Keratinocyte (primary cell): Measurements from ENCODE around the gene NTNG1. TPM values are rescaled to one million over a fixed set of nuclear protein-coding genes. Genes with fewer than 3 reads are reported as not detected.

Experiments
- DNase-seq: peaks from one replicate; pipeline ENCODE4 v3.0.0-alpha.2; 2011; ENCODE audit warnings: low read depth, missing footprints, low spot score
- FAIRE-seq: peaks from 2 replicates; lab custom pipeline; 2011; peaks lifted over from hg19 to GRCh38; lab: Jason Lieb, UNC
- H2AFZ ChIP-seq: 2 replicates; pipeline ENCODE4 v1.6.0; 2012; ENCODE audit warnings: low read length, control low read depth, inconsistent platforms; ENCODE audit not compliant: control insufficient read depth
- H3K27ac ChIP-seq: 2 replicates; pipeline ENCODE4 v1.5.1; 2011; ENCODE audit warnings: low read length; ENCODE audit not compliant: control insufficient read depth, insufficient read depth
- H3K27me3 ChIP-seq: 3 replicates; pipeline ENCODE4 v1.6.0; 2011; ENCODE audit warnings: low read length; ENCODE audit not compliant: control insufficient read depth, insufficient read depth; ENCODE audit errors: extremely low read depth
- H3K36me3 ChIP-seq, 2 experiments: 2 replicates in 1 of 2; 3 replicates in 1 of 2; pipeline ENCODE4 v1.5.1; 2011; ENCODE audit warnings: low read length in 2 of 2, mild to moderate bottlenecking in 1 of 2; ENCODE audit not compliant: control insufficient read depth in 2 of 2, insufficient read depth in 2 of 2; ENCODE audit errors: extremely low read depth in 1 of 2
- H3K4me1 ChIP-seq: 3 replicates; pipeline ENCODE4 v1.5.1; 2011; ENCODE audit warnings: low read length; ENCODE audit not compliant: control insufficient read depth, insufficient read depth; ENCODE audit errors: extremely low read depth
- H3K4me2 ChIP-seq: 3 replicates; pipeline ENCODE4 v1.6.0; 2011; ENCODE audit warnings: low read depth, low read length; ENCODE audit not compliant: control insufficient read depth, insufficient read depth; ENCODE audit errors: extremely low read depth
- H3K4me3 ChIP-seq, 3 experiments: fragments of 200-600 bp in 1 of 3; sonication (generic) in 1 of 3; 2 replicates in 2 of 3; 3 replicates in 1 of 3; pipeline ENCODE4 v1.5.1; 2011 to 2016; ENCODE audit warnings: low read length in 3 of 3, mild to moderate bottlenecking in 3 of 3, control low read depth in 2 of 3, inconsistent platforms in 1 of 3, low read depth in 1 of 3, mixed read lengths in 1 of 3, mixed run types in 1 of 3, moderate library complexity in 1 of 3; ENCODE audit not compliant: control insufficient read depth in 2 of 3, insufficient read depth in 2 of 3; ENCODE audit errors: extremely low read depth in 1 of 3
- H3K79me2 ChIP-seq: 2 replicates; pipeline ENCODE4 v1.6.0; 2012; ENCODE audit warnings: low read length; ENCODE audit not compliant: control insufficient read depth, insufficient read depth
- H3K9ac ChIP-seq: 3 replicates; pipeline ENCODE4 v1.6.0; 2011; ENCODE audit warnings: low read length; ENCODE audit not compliant: control insufficient read depth, insufficient read depth; ENCODE audit errors: extremely low read depth
- H3K9me1 ChIP-seq: 3 replicates; pipeline ENCODE4 v1.6.0; 2011; ENCODE audit warnings: low read length; ENCODE audit not compliant: control insufficient read depth, insufficient read depth; ENCODE audit errors: extremely low read depth
- H3K9me3 ChIP-seq: 2 replicates; pipeline ENCODE4 v1.5.1; 2012; ENCODE audit warnings: low read depth, low read length; ENCODE audit not compliant: control insufficient read depth
- H4K20me1 ChIP-seq: 3 replicates; pipeline ENCODE4 v1.6.0; 2011; ENCODE audit warnings: low read length; ENCODE audit not compliant: control insufficient read depth, insufficient read depth; ENCODE audit errors: extremely low read depth
- EZH2 ChIP-seq: IDR thresholded peaks from one replicate; pipeline ENCODE4 v1.6.1; 2012; ENCODE audit warnings: inconsistent platforms, mild to moderate bottlenecking, low read length, moderate library complexity
- dilution Hi-C: fragments of 300-500 bp; cut with MboI; formaldehyde crosslinking; loops from one replicate; pipeline ENCODE4 v1.7.0; 2020; ENCODE audit warnings: low sequenced_read_pairs; ENCODE audit not compliant: extremely low pct_ligation_motif_present
- polyA plus RNA-seq, 5 experiments: library from polyadenylated mRNA; depleted of rRNA in 3 of 5; stranded (reverse) in 3 of 5; stranded (forward) in 1 of 5; unstranded in 1 of 5; fragments of >200 nt; gene quantifications; 1 replicate in 1 of 5; 2 replicates in 3 of 5; 3 replicates in 1 of 5; pipeline versions ENCODE4 v1.2.1 to v1.2.3, GENCODE V29; 2011 to 2012; ENCODE audit warnings: missing spikeins in 2 of 5, low read depth in 1 of 5, low replicate concordance in 1 of 5
- TF ChIP-seq, protein P1 (sequence below), 3 experiments: IDR thresholded peaks in 1 of 3; conservative IDR thresholded peaks in 1 of 3; optimal IDR thresholded peaks in 1 of 3; 2 replicates in 2 of 3; 3 replicates in 1 of 3; pipeline versions ENCODE3 to v1.5.1; 2011; ENCODE audit warnings: low read length in 3 of 3, mild to moderate bottlenecking in 3 of 3, moderate library complexity in 2 of 3, control low read depth in 1 of 3, inconsistent platforms in 1 of 3; ENCODE audit not compliant: insufficient read depth in 2 of 3; ENCODE audit errors: extremely low read depth in 1 of 3

The NTNG1 gene
- polyA plus RNA-seq, 1 donor (not counting 4 experiments of a cell fraction or from before 2014, with no cell fraction given) = 8.1 TPM

DNA sequence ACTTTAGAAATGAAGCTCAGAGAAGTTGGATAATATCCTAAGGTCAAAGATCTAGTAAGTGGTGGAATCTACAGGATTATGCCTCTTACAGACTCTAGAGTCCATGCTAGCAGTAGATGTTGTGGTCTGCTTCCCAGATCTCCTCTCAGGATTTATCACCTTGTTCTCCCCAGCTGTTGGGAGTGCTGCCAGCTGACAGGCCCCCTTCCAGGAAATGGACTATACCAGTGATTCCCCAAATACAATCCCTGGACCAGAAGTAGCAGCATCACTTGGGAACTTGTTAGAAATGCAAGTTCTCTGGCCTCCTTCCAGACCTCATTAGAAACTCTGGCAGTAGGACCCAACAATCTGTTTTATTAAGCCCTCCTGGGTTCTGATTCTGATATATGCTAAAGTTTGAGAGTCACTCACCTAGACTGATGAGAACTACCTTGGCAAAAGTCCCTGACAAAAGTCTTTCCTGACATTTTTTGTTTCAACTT, 24.5 kb upstream of the NTNG1 start:
- Histone ChIP-seq H3K9me1 (no peaks in the 10 kb centered on the region), H3K9me3 (no peaks in the 10 kb centered on the region), H3K27me3 (no peaks in the 10 kb centered on the region), H3K4me1 (no peaks in the 10 kb centered on the region), H3K27ac (no peak overlapping the region), H3K9ac (no peak overlapping the region), H2AFZ (no peak overlapping the region), H3K4me2 (no peak overlapping the region), H3K79me2 (no peaks in the 10 kb centered on the region), H4K20me1 (no peaks in the 10 kb centered on the region), H3K36me3 (no peaks in the 10 kb centered on the region), H3K4me3 (no peak overlapping the region)
- dilution Hi-C loops = no loop called here
- DNase-seq (no peak), FAIRE-seq (no peak)
- no peak for TF ChIP-seq EZH2
- TF ChIP-seq, protein P1, sequence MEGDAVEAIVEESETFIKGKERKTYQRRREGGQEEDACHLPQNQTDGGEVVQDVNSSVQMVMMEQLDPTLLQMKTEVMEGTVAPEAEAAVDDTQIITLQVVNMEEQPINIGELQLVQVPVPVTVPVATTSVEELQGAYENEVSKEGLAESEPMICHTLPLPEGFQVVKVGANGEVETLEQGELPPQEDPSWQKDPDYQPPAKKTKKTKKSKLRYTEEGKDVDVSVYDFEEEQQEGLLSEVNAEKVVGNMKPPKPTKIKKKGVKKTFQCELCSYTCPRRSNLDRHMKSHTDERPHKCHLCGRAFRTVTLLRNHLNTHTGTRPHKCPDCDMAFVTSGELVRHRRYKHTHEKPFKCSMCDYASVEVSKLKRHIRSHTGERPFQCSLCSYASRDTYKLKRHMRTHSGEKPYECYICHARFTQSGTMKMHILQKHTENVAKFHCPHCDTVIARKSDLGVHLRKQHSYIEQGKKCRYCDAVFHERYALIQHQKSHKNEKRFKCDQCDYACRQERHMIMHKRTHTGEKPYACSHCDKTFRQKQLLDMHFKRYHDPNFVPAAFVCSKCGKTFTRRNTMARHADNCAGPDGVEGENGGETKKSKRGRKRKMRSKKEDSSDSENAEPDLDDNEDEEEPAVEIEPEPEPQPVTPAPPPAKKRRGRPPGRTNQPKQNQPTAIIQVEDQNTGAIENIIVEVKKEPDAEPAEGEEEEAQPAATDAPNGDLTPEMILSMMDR (optimal IDR thresholded peaks at IDR 0.05 in 1 of 3, IDR thresholded peaks at IDR 0.05 in 1 of 3, conservative IDR thresholded peaks at IDR 0.05 in 1 of 3; ENCODE audit: extremely low read depth in 1 of 3, insufficient read depth in 2 of 3, low read length in 3 of 3) = no peak

DNA sequence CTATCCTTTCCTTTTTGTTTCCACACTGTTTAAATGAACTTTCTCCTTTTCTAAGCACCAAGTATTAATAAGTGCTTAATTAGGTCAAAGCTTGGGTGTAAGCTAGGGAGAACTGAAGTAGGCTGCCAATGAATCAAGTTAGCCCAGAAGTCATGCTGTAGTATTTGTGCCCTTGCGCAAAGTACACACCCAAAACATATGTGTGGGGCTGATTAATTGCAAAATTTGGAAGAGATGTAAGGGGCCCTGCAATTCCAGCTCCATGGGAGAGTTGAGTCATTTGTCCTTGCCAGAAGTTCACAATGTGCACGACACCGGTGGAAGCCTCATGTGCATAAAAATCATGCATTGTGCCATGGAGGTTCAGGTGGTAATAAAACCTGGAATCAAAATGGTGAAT, 18.6 kb upstream of the NTNG1 start:
- no peaks in the 10 kb centered on the region for H3K79me2 ChIP-seq
- no peaks in the 10 kb centered on the region for H3K9me1 ChIP-seq
- DNase-seq (no peak), FAIRE-seq (no peak)
- H3K27me3 ChIP-seq = no peaks in the 10 kb centered on the region
- TF ChIP-seq EZH2 = no peak
- TF ChIP-seq, protein P1 (optimal IDR thresholded peaks at IDR 0.05 in 1 of 3, IDR thresholded peaks at IDR 0.05 in 1 of 3, conservative IDR thresholded peaks at IDR 0.05 in 1 of 3; ENCODE audit: extremely low read depth in 1 of 3, insufficient read depth in 2 of 3, low read length in 3 of 3) = no peak
- no peaks in the 10 kb centered on the region for H3K4me1 ChIP-seq
- no peak overlapping the region for H3K4me3 ChIP-seq
- H3K36me3 ChIP-seq = no peaks in the 10 kb centered on the region
- H3K27ac ChIP-seq = no peak overlapping the region
- no peaks in the 10 kb centered on the region for H4K20me1 ChIP-seq
- dilution Hi-C loops = no loop called here
- H3K4me2 ChIP-seq = no peak overlapping the region
- H2AFZ ChIP-seq = no peak overlapping the region
- no peak overlapping the region for H3K9ac ChIP-seq
- H3K9me3 ChIP-seq = no peaks in the 10 kb centered on the region
